ENCODE results near the gene TAOK3. TPM values are rescaled to one million over a fixed set of nuclear protein-coding genes. Genes with fewer than 3 reads are reported as not detected.
A peak's percentile ranks its signal among the peaks of the same experiment; 100 is the strongest.
"Not testable (repeated sequence)": the region's sequence is repeated elsewhere in the genome, so short reads cannot be mapped to it uniquely, and the experiment has no call there.

TAOK3 gene
- total RNA-seq, 6 experiments from 2014 or later: 26.0 to 30.7 (median 28.0) TPM

DNA sequence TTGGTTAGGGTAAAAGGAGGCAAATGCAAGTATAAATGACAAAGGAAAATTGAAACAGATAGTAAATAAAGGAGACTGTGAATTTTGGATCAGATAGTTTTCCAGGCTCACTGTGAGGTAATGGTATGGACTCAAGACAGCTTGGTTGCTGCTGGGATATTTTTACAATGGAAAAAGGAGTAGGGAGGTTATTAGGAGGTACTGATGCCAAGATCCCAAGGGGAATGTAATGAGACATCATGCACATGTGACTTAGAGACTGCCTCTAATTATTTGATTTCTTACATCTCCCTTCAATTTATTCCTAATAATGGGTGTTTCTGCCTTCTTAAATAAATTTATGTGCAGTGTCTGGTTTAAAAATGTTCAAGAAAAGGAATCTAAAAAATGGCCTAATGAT is 56.9 kb downstream of the TAOK3 start:
- Mint-ChIP-seq H3K27ac (peak overlapping the region; percentile 7; the same call in 1 of the 2 replicates), H3K4me1 (ENCODE audit: low read depth) (peaks cover 57% of the 10 kb centered on the region), H3K9me3 (no peaks in the 10 kb centered on the region), H3K4me3 (no peak overlapping the region), H3K36me3 (ENCODE audit: low read depth) (peaks cover 19% of the 10 kb centered on the region), H3K27me3 (ENCODE audit: insufficient read depth) (peaks cover 1% of the 10 kb centered on the region; the same call in 1 of the 2 replicates)
- TF ChIP-seq, protein P1, sequence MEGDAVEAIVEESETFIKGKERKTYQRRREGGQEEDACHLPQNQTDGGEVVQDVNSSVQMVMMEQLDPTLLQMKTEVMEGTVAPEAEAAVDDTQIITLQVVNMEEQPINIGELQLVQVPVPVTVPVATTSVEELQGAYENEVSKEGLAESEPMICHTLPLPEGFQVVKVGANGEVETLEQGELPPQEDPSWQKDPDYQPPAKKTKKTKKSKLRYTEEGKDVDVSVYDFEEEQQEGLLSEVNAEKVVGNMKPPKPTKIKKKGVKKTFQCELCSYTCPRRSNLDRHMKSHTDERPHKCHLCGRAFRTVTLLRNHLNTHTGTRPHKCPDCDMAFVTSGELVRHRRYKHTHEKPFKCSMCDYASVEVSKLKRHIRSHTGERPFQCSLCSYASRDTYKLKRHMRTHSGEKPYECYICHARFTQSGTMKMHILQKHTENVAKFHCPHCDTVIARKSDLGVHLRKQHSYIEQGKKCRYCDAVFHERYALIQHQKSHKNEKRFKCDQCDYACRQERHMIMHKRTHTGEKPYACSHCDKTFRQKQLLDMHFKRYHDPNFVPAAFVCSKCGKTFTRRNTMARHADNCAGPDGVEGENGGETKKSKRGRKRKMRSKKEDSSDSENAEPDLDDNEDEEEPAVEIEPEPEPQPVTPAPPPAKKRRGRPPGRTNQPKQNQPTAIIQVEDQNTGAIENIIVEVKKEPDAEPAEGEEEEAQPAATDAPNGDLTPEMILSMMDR (IDR thresholded peaks at IDR 0.05): no peak
- DNase-seq: no peak

DNA sequence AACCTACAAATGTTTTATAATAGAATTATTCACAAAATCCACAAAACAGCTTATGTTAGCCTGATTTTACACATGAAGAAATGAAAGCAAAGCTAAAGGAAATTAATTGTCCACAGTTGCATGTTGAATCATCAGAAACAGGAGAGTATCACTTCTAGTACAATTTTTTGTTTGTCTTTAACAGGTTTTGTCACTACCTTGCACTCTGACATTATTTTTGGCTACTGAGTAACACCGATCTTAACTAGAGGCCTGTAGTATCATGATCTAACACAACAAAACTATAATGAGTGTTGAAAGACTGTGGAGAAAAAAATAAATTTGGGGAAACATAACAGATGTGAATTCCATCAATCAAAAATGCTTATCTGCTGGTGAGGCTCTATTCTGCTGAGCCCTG is 60.1 kb downstream of the TAOK3 start:
- Mint-ChIP-seq H3K4me3 (no peak overlapping the region), H3K27ac (peak overlapping the region; percentile 47), H3K36me3 (ENCODE audit: low read depth) (peaks cover 13% of the 10 kb centered on the region; the same call in 1 of the 2 replicates), H3K4me1 (ENCODE audit: low read depth) (peaks cover 57% of the 10 kb centered on the region), H3K27me3 (ENCODE audit: insufficient read depth) (peaks cover 1% of the 10 kb centered on the region; the same call in 1 of the 2 replicates), H3K9me3 (no peaks in the 10 kb centered on the region)
- DNase-seq: no peak
- TF ChIP-seq, protein P1 (IDR thresholded peaks at IDR 0.05): no peak

DNA sequence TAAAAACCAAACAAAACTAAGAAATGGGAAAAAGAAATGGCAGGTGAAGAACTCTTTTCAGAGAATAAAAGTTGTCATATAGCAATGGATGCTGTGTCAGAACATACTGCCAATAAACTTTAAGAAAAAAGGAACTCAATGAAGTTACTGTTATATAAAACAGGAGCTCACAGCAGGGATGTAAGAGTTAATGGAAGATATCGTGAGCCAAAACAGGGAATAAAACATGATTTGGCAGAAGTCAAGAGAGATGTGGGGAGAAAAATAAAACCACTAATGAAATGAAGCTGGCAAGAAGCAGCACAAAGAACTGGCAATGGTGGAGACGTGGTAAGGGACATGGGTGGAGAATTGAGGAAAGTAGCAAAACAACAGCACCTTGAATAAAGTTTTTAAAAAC is 61.0 kb downstream of the TAOK3 start:
- TF ChIP-seq, protein P1 (IDR thresholded peaks at IDR 0.05): no peak
- DNase-seq: no peak
- H3K4me1 Mint-ChIP-seq (ENCODE audit: low read depth): peaks cover 64% of the 10 kb centered on the region
- peak overlapping the region; percentile 22; the same call in 1 of the 2 replicates for H3K27ac Mint-ChIP-seq
- H3K36me3 Mint-ChIP-seq (ENCODE audit: low read depth): peaks cover 13% of the 10 kb centered on the region; the same call in 1 of the 2 replicates
- no peaks in the 10 kb centered on the region for H3K9me3 Mint-ChIP-seq
- H3K4me3 Mint-ChIP-seq: no peak overlapping the region
- peaks cover 1% of the 10 kb centered on the region; the same call in 1 of the 2 replicates for H3K27me3 Mint-ChIP-seq (ENCODE audit: insufficient read depth)

DNA sequence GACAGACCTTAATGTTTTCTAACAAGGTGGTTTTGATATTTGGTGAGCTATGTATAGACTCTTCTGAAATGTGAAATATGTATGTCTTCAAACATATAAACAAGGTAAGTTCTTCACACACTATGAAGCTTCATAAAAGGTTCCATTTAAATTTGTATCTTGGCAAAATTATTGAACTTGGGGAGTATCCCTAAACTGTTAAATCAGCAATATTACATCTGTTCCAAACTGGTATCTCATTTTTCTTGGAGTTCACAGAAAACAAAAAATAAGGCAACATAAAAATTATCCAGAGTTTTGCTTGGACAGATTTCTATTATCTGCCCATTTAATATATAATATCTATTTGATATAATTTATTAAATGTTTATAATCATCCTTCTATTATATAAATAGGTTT is 62.4 kb downstream of the TAOK3 start:
- Mint-ChIP-seq H3K27me3 (ENCODE audit: insufficient read depth) (peaks cover 1% of the 10 kb centered on the region; the same call in 1 of the 2 replicates), H3K4me3 (no peak overlapping the region), H3K27ac (no peak overlapping the region; the same call in 1 of the 2 replicates), H3K4me1 (ENCODE audit: low read depth) (peaks cover 62% of the 10 kb centered on the region), H3K9me3 (no peaks in the 10 kb centered on the region), H3K36me3 (ENCODE audit: low read depth) (peaks cover 10% of the 10 kb centered on the region; the same call in 1 of the 2 replicates)
- DNase-seq: no peak
- TF ChIP-seq, protein P1 (IDR thresholded peaks at IDR 0.05): no peak

DNA sequence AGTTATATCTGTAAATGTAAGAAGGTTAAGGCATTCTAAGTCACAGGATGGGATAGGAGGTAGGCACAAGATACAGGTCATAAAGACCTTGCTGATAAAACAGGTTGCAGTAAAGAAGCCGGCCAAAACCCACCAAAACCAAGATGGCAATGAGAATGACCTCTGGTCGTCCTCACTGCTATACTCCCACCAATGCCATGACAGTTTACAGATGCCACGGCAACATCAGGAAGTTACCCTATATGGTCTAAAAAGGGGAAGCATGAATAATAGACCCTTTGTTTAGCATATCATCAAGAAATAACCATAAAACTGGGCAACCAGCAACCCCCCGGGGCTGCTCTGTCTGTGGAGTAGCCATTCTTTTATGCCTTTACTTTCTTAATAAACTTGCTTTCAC is 64.7 kb downstream of the TAOK3 start:
- Mint-ChIP-seq H3K4me3 (peak overlapping the region; percentile 56), H3K27ac (peak overlapping the region; percentile 99), H3K4me1 (ENCODE audit: low read depth) (peaks cover 63% of the 10 kb centered on the region)
- not testable (repeated sequence) for H3K27me3 Mint-ChIP-seq (ENCODE audit: insufficient read depth); H3K36me3 Mint-ChIP-seq (ENCODE audit: low read depth); H3K9me3 Mint-ChIP-seq
- DNase-seq: peak; percentile 59

DNA sequence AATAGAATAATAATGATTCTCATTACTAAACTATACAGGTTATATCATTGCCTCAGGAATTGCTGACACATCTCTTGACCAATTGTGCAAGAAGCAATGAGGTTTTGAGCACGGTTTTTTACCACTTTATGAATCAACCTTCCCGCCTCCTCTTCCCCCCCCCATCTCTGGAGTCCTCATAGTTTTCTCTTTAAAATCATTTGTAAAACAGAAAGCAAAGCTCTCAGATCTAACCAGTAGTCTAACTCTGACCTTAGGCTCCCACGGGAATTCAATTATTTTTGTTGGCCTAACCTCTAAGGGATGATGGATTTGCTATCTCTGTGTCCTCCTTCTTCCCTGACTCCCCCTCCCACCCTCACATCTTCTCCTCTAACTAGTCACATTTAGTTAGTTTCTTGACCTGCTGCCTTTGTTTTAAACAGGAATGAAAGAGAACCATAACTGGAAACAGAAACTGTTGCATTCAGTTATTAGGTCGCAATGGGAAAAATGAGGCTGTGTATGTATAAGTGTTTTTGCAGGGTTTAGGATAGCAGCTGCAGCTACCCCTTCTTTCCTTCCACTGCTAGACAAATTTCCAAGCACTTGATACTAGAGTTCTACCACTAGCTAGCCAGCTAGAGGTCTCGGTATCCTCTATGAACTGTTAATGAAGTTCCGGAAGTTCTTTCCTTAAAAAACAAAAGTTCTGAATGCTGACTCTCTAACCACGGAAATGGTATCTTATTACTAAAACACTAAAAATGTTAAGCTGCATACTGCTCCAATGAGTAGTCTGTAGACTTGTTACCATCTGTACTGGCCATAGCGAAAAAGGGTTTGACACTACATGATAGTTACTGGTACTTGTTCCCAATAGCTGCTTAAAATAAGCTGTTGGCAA is 65.4 kb downstream of the TAOK3 start:
- peak; percentile 93 for DNase-seq
- Mint-ChIP-seq H3K4me3 (peak overlapping the region; percentile 84), H3K27ac (peak overlapping the region; percentile 99), H3K9me3 (no peaks in the 10 kb centered on the region), H3K4me1 (ENCODE audit: low read depth) (peaks cover 63% of the 10 kb centered on the region), H3K27me3 (ENCODE audit: insufficient read depth) (peaks cover 1% of the 10 kb centered on the region; the same call in 1 of the 2 replicates), H3K36me3 (ENCODE audit: low read depth) (0 out of 2 replicates have a peak, but pooled peaks cover 6% of the 10 kb centered on the region)
- TF ChIP-seq, protein P1 (IDR thresholded peaks at IDR 0.05): no peak
